GM15510 (cell line): ENCODE results near the gene IGFBP5.

Experiments
- POLR2A ChIP-seq: IDR thresholded peaks from 3 replicates; pipeline ENCODE4 v1.6.1; 2011; ENCODE audit warnings: borderline replicate concordance; ENCODE audit not compliant: insufficient read length; ENCODE audit errors: extremely low read depth

The IGFBP5 gene

GRCh38 chr2:216683846-216684245, 11.5 kb downstream of the IGFBP5 start:
- no peak for TF ChIP-seq POLR2A

GRCh38 chr2:216681683-216682082, 13.7 kb downstream of the IGFBP5 start:
- no peak for TF ChIP-seq POLR2A

GRCh38 chr2:216680951-216681629, 14.3 kb downstream of the IGFBP5 start:
- no peak for TF ChIP-seq POLR2A

GRCh38 chr2:216679658-216680024, 15.7 kb downstream of the IGFBP5 start:
- TF ChIP-seq POLR2A: no peak

- TF ChIP-seq POLR2A: no peak
Measured at GRCh38 chr2:216678813-216679657, 16.3 kb downstream of the IGFBP5 start.

GRCh38 chr2:216678098-216678465, 17.3 kb downstream of the IGFBP5 start:
- no peak for TF ChIP-seq POLR2A

GRCh38 chr2:216677439-216678097, 17.8 kb downstream of the IGFBP5 start:
- TF ChIP-seq POLR2A: no peak

GRCh38 chr2:216676630-216677029, 18.7 kb downstream of the IGFBP5 start:
- TF ChIP-seq POLR2A: no peak

GRCh38 chr2:216674376-216674775, 21.0 kb downstream of the IGFBP5 start:
- TF ChIP-seq POLR2A: no peak

GRCh38 chr2:216673609-216674008, 21.7 kb downstream of the IGFBP5 start:
- no peak for TF ChIP-seq POLR2A

GRCh38 chr2:216673021-216673420, 22.3 kb downstream of the IGFBP5 start:
- TF ChIP-seq POLR2A: no peak

GRCh38 chr2:216672466-216672865, 22.9 kb downstream of the IGFBP5 start:
- no peak for TF ChIP-seq POLR2A

GRCh38 chr2:216671791-216672343, 23.5 kb downstream of the IGFBP5 start:
- TF ChIP-seq POLR2A: no peak

GRCh38 chr2:216671081-216671411, 24.3 kb downstream of the IGFBP5 start:
- TF ChIP-seq POLR2A: no peak
